MG63 (cell line): ENCODE data around the gene SPESP1. TPM values are rescaled to one million over a fixed set of nuclear protein-coding genes. Genes with fewer than 3 reads are reported as not detected.
"Not testable (repeated sequence)": the region's sequence is repeated elsewhere in the genome, so short reads cannot be mapped to it uniquely, and the experiment has no call there.

Experiments
- DNase-seq: peaks from one replicate; pipeline ENCODE4 v3.0.0-alpha.2; 2020
- H3K27me3 ChIP-seq: fragments of 250-450 bp; sonication (Bioruptor Pico); 2 replicates; pipeline ENCODE4 v1.5.1; 2020; ENCODE audit warnings: mild to moderate bottlenecking, moderate library complexity
- H3K36me3 ChIP-seq: fragments of 250-450 bp; sonication (Bioruptor Pico); 2 replicates; pipeline ENCODE4 v1.5.1; 2020; ENCODE audit warnings: mild to moderate bottlenecking, moderate library complexity
- H3K4me3 ChIP-seq: fragments of 250-450 bp; sonication (Bioruptor Pico); 2 replicates; pipeline ENCODE4 v1.5.1; 2020; ENCODE audit warnings: mild to moderate bottlenecking, moderate library complexity
- H3K9me3 ChIP-seq: fragments of 250-450 bp; sonication (Bioruptor Pico); 2 replicates; pipeline ENCODE4 v1.5.1; 2020; ENCODE audit warnings: mild to moderate bottlenecking, moderate library complexity
- total RNA-seq: library from RNA; depleted of rRNA; stranded (reverse); fragments of >200 nt; shearing (Covaris generic); gene quantifications from 2 replicates; pipeline ENCODE4 v1.2.3, GENCODE V29; 2014; ENCODE audit warnings: low replicate concordance

Gene SPESP1
- total RNA-seq, 1 experiment from 2014 or later, result not detected

DNA sequence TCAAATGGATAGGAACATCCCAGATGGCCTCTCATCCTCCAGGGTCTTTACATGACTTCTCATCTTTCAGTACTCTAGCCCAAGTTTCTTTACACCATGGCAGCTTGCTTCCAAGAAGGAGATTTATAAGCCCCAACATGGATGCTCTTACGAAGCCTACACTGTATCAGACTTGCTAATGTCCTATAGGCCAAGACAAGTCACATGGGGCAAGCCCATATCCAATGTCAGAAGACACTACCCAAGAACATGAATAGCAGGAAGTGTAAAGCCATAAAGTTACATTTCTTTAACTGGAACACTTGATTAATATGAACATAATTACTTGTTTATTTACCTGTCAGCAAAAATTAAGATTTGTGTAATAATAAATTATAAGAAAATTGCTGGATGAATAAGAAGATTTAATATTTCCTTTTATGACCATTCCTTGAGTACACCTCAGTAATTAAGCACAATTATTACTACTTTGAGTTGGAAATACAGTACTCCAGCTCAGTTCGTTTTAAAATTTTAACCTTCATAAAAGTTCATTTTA, 5.1 kb downstream of the SPESP1 start:
- Histone ChIP-seq H3K4me3 (no peak overlapping the region), H3K27me3 (peaks cover 22% of the 10 kb centered on the region), H3K9me3 (0 out of 2 replicates have a peak, but pooled peaks cover 3% of the 10 kb centered on the region), H3K36me3 (no peaks in the 10 kb centered on the region)
- no peak for DNase-seq

DNA sequence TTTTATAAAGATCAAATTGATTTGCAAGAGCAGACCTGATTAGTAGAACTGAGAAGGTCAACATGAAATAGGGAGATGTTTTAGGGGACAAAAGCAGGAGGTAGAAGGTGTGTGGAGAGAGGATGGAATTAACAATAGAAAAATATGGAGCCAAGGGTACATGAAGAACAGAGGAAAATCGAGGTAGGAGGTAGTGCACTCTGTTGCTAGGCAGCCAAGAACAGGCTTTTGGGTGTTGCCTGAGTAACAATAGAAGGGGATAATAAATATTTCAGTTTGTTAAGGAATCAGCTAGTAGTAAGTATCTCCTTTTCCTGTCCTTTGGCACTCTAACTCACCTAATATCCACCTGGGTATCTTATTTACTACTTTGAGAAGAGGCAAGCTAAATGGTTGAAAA, 9.2 kb downstream of the SPESP1 start:
- Histone ChIP-seq H3K27me3 (peaks cover 43% of the 10 kb centered on the region), H3K9me3 (0 out of 2 replicates have a peak, but pooled peaks cover 3% of the 10 kb centered on the region)

DNA sequence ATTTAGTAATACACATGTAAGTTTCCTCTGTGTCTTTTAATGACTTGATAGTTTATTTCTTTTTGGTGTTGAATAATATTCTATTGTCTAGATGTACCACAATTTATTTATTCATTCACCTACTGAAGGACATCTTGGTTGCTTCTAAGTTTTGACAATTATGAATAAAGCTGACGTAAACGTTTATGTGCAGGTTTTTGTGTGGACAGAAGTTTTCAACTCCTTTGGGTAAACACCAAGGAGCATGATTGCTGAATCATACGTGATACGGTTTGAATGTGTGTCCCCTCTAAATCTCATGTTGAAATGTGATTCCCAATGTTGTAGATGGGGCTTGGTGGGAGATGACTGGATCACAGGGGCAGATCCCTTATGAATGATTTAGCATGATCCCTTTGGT, 21.5 kb downstream of the SPESP1 start:
- Histone ChIP-seq H3K36me3 (no peaks in the 10 kb centered on the region), H3K9me3 (no peaks in the 10 kb centered on the region), H3K27me3 (peaks cover under 1% of the 10 kb centered on the region), H3K4me3 (no peak overlapping the region)
- no peak for DNase-seq

More for the DNA sequence above, 9.2 kb downstream of the SPESP1 start:
- Histone ChIP-seq H3K36me3 (no peaks in the 10 kb centered on the region), H3K4me3 (no peak overlapping the region)
- no peak for DNase-seq

DNA sequence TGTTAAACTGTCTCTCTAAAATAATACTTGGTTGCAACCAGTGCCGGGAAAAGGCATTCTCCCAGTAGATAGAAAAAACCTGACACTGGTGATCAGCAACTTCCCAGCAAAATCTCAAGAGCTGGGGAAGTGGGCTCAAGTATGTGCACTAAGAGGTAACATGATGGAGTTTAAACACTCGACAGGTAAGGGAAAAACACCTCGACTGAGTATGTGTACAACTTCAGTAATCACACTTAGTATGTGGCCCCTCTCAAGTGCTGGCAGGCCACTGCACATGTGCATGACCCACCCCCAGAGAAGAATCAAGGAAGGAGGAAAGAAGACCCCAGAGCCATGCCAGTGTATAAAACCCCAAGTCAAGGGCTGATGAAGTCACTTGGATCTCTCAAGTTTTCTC, 27.4 kb downstream of the SPESP1 start:
- Histone ChIP-seq H3K36me3 (no peaks in the 10 kb centered on the region), H3K9me3 (peaks cover 3% of the 10 kb centered on the region; the same call in 1 of the 2 replicates), H3K27me3 (peaks cover 9% of the 10 kb centered on the region; the same call in 1 of the 2 replicates), H3K4me3 (no peak overlapping the region)
- DNase-seq, result no peak

DNA sequence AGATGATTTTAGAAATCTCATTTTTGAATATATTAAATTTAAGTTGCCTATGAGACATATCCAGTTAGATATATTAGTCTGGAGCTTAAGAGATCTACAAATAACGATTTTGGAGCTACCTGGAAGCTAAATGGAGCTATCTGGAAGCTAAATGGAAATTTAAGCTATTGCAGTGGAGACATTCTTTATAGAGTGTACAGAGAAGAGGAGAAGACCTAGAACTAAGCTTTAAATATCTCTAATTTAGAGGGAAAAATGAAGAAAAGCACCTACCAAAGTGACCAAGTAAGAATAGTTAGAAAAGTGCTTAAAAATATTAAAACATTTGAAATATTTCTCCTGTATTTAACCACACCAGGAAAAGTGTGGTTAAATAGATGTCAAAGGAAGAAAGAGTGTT, 28.3 kb downstream of the SPESP1 start:
- Histone ChIP-seq H3K36me3 (no peaks in the 10 kb centered on the region), H3K27me3 (peaks cover 9% of the 10 kb centered on the region; the same call in 1 of the 2 replicates), H3K4me3 (no peak overlapping the region), H3K9me3 (peaks cover 3% of the 10 kb centered on the region; the same call in 1 of the 2 replicates)
- DNase-seq, result no peak

DNA sequence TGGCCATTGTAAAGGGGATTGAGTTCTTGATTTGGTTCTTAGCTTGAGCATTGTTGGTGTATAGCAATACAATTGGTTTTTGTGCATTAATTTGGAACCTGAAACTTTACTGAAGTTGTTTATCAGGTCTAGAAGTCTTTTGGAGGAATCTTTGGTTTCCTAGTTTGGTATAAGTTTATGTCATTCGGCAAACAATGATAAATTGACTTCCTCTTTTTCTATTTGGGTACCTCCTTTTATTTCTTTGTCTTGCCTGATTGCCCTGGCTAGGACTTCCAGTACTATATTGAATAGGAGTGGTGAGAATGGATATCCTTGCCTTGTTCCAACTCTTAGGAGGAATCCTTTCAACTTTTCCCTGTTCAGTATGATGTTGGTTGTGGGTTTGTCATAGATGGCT, 32.1 kb downstream of the SPESP1 start:
- Histone ChIP-seq H3K36me3 (no peaks in the 10 kb centered on the region), H3K4me3 (no peak overlapping the region), H3K27me3 (peaks cover 9% of the 10 kb centered on the region), H3K9me3 (peaks cover 15% of the 10 kb centered on the region)
- no peak for DNase-seq

DNA sequence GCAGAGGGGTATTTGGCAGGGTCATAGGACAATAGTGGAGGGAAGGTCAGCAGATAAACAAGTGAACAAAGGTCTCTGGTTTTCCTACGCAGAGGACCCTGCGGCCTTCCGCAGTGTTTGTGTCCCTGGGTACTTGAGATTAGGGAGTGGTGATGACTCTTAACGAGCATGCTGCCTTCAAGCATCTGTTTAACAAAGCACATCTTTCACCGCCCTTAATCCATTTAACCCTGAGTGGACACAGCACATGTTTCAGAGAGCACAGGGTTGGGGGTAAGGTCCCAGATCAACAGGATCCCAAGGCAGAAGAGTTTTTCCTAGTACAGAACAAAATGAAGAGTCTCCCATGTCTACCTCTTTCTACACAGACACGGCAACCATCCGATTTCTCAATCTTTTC, 33.4 kb downstream of the SPESP1 start:
- not testable (repeated sequence) for H3K27me3 ChIP-seq, DNase-seq, H3K4me3 ChIP-seq, H3K36me3 ChIP-seq
- peaks cover 24% of the 10 kb centered on the region for H3K9me3 ChIP-seq

DNA sequence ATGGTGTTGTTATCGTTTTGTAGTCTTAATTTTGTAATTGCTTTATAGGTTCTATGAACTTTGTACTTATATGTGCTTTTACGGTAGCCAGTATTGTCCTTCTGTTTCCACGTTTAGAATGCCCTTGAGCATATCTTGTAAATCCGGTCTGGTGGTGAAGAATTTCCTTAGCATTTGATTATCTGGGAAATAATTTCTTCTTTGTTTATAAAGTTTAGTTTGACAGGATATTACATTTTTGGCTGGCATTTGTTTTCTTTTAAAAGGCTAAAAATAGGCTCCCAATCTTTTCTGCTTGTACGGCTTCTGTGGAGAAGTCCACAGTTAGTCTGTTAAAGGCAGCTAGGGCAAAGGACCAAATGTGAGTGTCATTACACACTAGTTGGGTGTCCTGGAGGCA, 36.7 kb downstream of the SPESP1 start:
- no peak for DNase-seq
- H3K9me3 ChIP-seq, result peaks cover 42% of the 10 kb centered on the region
- H3K36me3 ChIP-seq, result no peaks in the 10 kb centered on the region
- H3K4me3 ChIP-seq, result no peak overlapping the region
- H3K27me3 ChIP-seq, result peaks cover 6% of the 10 kb centered on the region

DNA sequence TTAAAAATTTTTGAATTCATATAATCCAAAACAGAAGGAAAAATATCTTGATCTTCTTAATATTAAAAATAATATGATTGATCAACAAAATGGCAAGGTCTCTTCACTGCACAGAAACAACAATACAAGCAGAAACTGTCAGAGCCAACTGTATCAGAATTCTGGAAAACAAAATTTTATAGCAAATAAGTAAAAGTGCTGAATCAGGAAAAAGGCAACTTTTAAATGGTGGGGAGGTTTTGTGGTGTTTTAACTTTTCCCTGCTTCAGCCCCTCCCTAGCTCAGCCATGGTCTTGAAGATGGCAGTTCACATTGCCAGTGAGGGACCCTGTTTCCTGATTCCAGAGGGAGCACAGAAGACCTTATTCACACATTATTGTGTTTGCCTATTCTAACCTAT, 37.6 kb downstream of the SPESP1 start:
- Histone ChIP-seq H3K4me3 (no peak overlapping the region), H3K9me3 (peaks cover 42% of the 10 kb centered on the region), H3K27me3 (no peaks in the 10 kb centered on the region; the same call in 1 of the 2 replicates), H3K36me3 (no peaks in the 10 kb centered on the region)
- DNase-seq, result no peak

DNA sequence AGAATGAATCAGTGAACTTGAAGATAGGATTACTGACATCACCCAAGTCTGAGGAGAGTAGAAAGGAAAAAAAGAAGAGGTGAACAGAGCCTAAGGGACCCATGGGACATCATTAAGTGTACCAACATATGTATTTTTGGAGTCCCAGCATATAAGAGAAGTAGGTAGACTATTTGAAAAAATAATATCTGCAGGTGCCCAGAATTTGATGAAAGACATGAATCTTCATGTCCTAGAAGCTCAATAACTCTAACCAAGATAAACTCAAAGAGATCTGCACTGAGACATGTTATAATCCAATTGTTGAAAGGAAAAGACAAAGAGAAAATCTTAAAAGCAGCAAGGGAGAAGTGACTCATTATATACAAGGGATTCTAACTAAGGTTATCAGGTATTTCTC, 39.0 kb downstream of the SPESP1 start:
- no peaks in the 10 kb centered on the region; the same call in 1 of the 2 replicates for H3K27me3 ChIP-seq
- H3K36me3 ChIP-seq, result no peaks in the 10 kb centered on the region
- H3K4me3 ChIP-seq, result no peak overlapping the region
- peaks cover 42% of the 10 kb centered on the region for H3K9me3 ChIP-seq
- no peak for DNase-seq

DNA sequence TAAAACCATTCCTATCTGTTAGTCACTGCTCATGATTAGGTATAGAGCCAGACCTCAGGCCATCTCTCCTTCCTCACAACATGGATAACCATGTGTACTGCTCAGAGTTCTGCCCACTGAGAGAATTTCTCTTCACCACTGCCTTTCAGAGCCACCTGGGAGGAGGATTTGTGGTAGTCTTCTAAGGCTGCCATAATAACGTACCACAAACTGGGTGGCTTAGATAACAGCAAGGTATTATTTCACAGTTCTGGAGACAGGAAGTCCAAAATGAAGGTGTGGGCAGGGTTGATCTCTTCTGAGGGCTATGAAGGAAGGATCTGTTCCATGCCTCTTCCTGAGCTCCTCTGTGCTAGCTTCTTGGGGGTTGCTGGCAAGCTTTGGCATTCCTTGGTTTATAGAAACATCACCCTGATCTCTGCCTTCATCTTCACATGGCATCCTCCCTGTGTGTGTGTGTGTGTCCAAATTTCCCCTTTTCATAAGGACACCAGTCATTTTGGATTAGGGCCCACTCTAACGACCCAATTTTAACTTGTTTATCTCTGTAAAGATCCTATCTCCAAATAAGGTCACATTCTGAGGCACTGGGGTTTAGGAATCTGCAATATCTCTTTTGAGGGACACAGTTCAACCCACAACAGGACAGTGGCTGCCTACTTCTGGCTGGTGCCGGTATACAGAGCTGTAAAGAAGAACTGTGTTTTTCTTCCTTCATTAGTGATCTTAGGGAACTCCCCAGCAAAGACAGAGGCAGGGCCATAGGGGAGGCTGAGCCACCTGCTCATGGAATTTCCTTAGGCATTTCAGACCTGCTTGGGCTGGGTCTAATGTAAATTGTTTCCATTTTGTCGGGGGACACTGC, 42.1 kb downstream of the SPESP1 start:
- H3K36me3 ChIP-seq, result no peaks in the 10 kb centered on the region
- H3K9me3 ChIP-seq, result peaks cover 32% of the 10 kb centered on the region
- no peak for DNase-seq
- H3K27me3 ChIP-seq, result no peaks in the 10 kb centered on the region
- no peak overlapping the region for H3K4me3 ChIP-seq

DNA sequence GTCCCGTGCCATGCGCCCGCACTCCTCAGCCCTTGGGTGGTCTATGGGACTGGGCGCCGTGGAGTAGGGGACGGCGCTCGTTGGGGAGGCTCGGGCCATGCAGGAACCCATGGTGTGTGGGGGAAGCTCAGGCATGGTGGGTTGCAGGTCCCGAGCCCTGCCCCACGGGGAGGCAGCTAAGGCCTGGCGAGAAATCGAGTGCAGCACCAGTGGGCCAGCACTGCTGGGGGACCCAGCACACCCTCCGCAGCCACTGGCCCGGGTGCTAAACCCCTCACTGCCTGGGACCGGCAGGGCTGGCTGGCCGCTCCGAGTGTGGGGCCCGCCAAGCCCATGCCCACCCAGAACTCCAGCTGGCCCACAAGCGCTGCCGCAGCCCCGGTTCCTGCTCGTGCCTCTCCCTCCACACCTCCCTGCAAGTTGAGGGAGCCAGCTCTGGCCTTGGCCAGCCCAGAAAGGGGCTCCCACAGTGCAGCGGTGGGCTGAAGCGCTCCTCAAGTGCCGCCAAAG, 45.4 kb downstream of the SPESP1 start:
- not testable (repeated sequence) for H3K9me3 ChIP-seq, DNase-seq, H3K27me3 ChIP-seq, H3K36me3 ChIP-seq, H3K4me3 ChIP-seq

DNA sequence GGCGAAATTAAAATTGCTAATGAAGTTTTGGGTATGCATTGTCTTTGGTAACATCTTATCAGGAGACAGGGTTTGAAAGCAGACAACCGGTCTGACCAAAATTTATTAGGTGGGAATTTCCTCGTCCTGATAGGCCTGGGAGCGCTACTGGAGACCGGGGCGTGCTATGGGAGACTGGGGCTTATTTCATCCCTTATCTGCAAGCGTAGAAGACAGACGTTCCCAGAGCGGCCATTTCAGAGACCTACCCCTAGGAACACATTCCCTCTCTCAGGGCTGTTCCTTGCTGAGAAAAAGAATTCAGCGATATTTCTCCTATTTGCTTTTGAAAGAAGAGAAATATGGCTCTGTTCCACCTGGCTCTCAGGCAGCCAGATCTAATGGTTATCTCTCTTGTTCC, 47.1 kb downstream of the SPESP1 start:
- not testable (repeated sequence) for DNase-seq, H3K9me3 ChIP-seq, H3K4me3 ChIP-seq, H3K36me3 ChIP-seq, H3K27me3 ChIP-seq

DNA sequence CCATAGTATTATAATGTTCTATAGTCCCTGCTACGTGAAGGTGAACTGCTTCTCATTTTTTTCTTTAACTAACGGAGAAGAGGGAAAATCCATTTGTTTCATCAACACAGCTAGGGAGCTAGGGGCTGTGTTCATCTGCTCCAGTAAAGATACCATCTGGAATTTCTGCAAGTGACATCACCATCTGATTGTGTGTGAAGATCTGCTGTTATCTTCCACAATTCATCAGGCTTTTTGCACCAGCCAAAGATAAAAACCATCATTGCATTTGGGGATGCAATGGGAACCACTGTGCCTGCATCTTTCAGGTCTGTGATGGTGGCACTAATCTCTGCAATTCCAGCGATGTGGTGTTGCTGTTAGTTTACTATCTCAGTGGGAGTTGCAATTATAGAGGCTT, 48.7 kb downstream of the SPESP1 start:
- no peak for DNase-seq
- Histone ChIP-seq H3K4me3 (no peak overlapping the region), H3K27me3 (peaks cover 3% of the 10 kb centered on the region; the same call in 1 of the 2 replicates)

DNA sequence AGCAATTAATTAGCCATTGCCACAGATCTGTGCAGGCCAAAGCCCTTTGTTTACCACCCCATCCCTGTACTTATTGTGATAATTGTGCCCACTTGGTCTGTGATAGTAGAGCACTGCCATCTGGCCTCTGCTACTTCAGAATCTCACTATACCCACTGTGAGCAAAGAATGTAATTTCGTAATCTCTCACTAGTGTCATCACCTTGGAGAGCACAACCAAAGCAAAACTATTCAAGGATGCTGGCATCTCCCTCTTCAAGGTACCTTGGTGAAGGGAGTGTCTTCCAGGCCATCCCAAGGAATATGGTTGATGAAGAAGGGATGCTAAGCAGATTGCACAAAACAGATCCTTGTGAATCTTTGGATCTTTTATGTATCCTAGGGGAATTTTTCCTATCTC, 49.5 kb downstream of the SPESP1 start:
- no peaks in the 10 kb centered on the region for H3K36me3 ChIP-seq
- peaks cover 5% of the 10 kb centered on the region; the same call in 1 of the 2 replicates for H3K9me3 ChIP-seq
- H3K27me3 ChIP-seq, result peaks cover 3% of the 10 kb centered on the region; the same call in 1 of the 2 replicates
- H3K4me3 ChIP-seq, result no peak overlapping the region
- no peak for DNase-seq

More for the DNA sequence above, 48.7 kb downstream of the SPESP1 start:
- Histone ChIP-seq H3K9me3 (peaks cover 5% of the 10 kb centered on the region; the same call in 1 of the 2 replicates), H3K36me3 (no peaks in the 10 kb centered on the region)

DNA sequence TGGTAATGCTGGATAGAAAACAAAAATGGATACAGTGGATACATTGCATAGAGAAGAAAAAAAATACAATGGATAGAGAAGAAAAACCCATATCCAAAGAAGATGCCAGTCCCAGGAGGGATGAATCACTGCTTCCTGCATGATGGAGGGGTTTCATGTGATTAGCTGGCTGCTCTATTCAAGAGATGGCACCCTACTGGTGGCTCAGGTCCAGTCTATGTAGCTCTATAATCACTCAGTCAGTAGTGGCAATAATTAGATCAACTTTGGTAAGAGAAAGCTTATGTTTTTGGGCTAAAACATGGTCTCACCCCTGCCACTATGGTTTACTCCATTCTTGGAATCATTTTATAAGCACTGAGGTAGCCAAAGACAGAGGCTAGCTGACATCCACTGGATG, 50.5 kb downstream of the SPESP1 start:
- H3K4me3 ChIP-seq, result no peak overlapping the region
- DNase-seq, result peak; percentile 8
- peaks cover 2% of the 10 kb centered on the region; the same call in 1 of the 2 replicates for H3K9me3 ChIP-seq
- H3K27me3 ChIP-seq, result peaks cover 3% of the 10 kb centered on the region; the same call in 1 of the 2 replicates
- H3K36me3 ChIP-seq, result no peaks in the 10 kb centered on the region

DNA sequence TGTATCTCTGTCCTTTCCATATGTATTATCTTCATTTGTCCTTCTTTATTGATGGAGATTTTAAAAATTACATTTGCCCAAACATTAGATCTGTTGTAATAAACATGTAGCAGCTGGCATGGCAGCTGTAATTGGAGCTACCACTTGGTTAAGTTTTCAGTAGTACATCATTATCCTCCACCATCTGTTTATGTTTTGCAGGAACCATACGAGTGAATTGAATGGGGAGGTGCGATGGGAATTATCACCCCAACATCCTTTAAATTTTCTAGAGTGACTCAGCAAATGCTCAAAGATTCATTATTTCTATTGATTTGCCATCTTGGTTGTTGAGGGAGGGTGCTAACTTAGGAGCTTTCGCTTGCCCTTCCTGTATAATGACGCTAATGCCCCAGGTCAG, 51.6 kb downstream of the SPESP1 start:
- H3K4me3 ChIP-seq, result no peak overlapping the region
- no peak for DNase-seq
- H3K9me3 ChIP-seq, result peaks cover 2% of the 10 kb centered on the region; the same call in 1 of the 2 replicates
- peaks cover 3% of the 10 kb centered on the region; the same call in 1 of the 2 replicates for H3K27me3 ChIP-seq
- no peaks in the 10 kb centered on the region for H3K36me3 ChIP-seq
